HL-60 (cell line): ENCODE measurements around the gene PRADC1.

ENCODE experiments used
- DNase-seq, 2 experiments: peaks; one replicate each; pipeline ENCODE4 v3.0.0-alpha.2; 2010 to 2020; ENCODE audit warnings: low read depth in 1 of 2, low spot score in 1 of 2
- H3K27ac ChIP-seq: fragments of 250-450 bp; sonication (Bioruptor Pico); replicated peaks from 2 replicates; pipeline ENCODE4 v1.5.1; 2020; ENCODE audit warnings: mild to moderate bottlenecking, moderate library complexity
- H3K27me3 ChIP-seq: fragments of 250-450 bp; sonication (Bioruptor Pico); 2 replicates; pipeline ENCODE4 v1.5.1; 2021; ENCODE audit warnings: mild to moderate bottlenecking, moderate library complexity; ENCODE audit not compliant: insufficient read depth, poor library complexity, severe bottlenecking
- H3K4me3 ChIP-seq: replicated peaks from 2 replicates; pipeline ENCODE4 v1.5.1; 2011; ENCODE audit warnings: mild to moderate bottlenecking, control low read depth, low read length; ENCODE audit not compliant: insufficient read depth
- CTCF ChIP-seq: IDR thresholded peaks from one replicate; pipeline ENCODE4 v1.5.1; 2011; ENCODE audit warnings: low read length, control low read depth, inconsistent platforms; ENCODE audit not compliant: insufficient read depth
- GABPA ChIP-seq: IDR thresholded peaks from 2 replicates; pipeline ENCODE4 v1.6.1; 2012; ENCODE audit warnings: low read depth
- POLR2AphosphoS5 ChIP-seq: IDR thresholded peaks from 2 replicates; pipeline ENCODE4 v1.6.1; 2012; ENCODE audit warnings: low read depth
- SPI1 ChIP-seq: IDR thresholded peaks from 2 replicates; pipeline ENCODE4 v1.6.1; 2012; ENCODE audit warnings: low read depth, mild to moderate bottlenecking, borderline replicate concordance
- TF ChIP-seq, protein P1 (sequence below): IDR thresholded peaks from 2 replicates; pipeline ENCODE4 v1.6.1; 2012; ENCODE audit warnings: low read depth; ENCODE audit not compliant: insufficient replicate concordance

Gene PRADC1

DNA sequence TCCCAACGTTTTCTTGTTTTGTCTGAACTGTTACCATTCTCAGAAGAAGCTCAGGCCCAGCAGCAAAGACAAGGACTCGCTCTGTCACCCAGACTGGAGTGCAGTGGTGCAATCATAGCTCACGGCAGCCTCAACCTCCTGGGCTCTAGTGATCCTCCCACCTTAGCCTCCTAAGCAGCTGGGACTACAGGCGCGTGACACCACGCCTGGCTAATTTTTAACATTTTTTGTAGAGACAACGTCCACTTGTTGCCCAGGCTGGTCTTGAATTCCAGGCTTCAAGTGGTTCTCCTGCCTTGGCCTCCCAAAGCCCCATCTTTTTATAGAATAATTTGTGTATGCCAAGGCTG, 21.0 kb downstream of the PRADC1 start:
- no peak for TF ChIP-seq GABPA
- TF ChIP-seq, protein P1, sequence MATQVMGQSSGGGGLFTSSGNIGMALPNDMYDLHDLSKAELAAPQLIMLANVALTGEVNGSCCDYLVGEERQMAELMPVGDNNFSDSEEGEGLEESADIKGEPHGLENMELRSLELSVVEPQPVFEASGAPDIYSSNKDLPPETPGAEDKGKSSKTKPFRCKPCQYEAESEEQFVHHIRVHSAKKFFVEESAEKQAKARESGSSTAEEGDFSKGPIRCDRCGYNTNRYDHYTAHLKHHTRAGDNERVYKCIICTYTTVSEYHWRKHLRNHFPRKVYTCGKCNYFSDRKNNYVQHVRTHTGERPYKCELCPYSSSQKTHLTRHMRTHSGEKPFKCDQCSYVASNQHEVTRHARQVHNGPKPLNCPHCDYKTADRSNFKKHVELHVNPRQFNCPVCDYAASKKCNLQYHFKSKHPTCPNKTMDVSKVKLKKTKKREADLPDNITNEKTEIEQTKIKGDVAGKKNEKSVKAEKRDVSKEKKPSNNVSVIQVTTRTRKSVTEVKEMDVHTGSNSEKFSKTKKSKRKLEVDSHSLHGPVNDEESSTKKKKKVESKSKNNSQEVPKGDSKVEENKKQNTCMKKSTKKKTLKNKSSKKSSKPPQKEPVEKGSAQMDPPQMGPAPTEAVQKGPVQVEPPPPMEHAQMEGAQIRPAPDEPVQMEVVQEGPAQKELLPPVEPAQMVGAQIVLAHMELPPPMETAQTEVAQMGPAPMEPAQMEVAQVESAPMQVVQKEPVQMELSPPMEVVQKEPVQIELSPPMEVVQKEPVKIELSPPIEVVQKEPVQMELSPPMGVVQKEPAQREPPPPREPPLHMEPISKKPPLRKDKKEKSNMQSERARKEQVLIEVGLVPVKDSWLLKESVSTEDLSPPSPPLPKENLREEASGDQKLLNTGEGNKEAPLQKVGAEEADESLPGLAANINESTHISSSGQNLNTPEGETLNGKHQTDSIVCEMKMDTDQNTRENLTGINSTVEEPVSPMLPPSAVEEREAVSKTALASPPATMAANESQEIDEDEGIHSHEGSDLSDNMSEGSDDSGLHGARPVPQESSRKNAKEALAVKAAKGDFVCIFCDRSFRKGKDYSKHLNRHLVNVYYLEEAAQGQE, result no peak
- TF ChIP-seq SPI1, result no peak
- no peak for TF ChIP-seq CTCF
- TF ChIP-seq POLR2AphosphoS5, result no peak
- no peak overlapping the region for H3K27ac ChIP-seq
- no peak for DNase-seq
- no peaks in the 10 kb centered on the region for H3K27me3 ChIP-seq
- H3K4me3 ChIP-seq, result no peak overlapping the region

DNA sequence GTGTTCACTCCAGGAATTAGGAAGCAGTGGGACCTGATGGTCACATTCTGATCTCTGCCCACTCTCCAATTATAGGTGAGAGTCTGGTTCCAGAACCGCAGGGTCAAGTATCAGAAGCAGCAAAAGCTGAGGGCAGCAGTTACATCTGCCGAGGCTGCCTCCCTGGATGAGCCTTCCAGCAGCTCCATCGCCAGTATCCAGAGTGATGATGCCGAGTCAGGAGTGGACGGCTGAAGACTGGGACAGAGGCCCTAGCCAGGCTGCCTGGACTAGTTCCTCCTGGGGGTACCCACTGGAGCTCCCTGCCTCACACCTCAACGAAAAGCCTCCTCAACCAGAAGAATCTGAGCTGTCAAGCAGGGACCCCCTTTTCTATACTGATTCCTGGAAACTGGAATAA, 22.3 kb downstream of the PRADC1 start:
- no peak for DNase-seq
- Histone ChIP-seq H3K27ac (no peak overlapping the region), H3K27me3 (no peaks in the 10 kb centered on the region), H3K4me3 (no peak overlapping the region)
- TF ChIP-seq CTCF (no peak), SPI1 (no peak)

DNA sequence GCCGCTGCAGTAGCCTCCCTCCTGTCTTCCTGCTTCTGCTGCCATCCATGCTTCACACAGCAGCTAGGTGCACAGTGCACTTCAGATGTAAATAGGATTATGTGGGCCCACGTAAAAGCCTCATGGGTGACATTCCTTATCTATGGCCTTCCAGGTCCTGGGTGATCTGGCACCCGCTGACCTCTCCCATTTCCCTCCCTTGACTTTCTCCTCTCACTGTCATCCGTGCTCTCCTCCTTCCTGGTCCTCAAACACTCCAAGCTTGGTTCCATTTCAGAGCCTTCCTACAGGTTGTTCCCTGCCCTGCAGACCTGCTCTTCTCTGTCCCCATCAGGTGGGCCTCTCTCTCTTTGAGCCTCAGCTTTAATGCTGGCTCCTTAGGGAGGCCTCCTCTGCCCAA, 23.0 kb downstream of the PRADC1 start:
- DNase-seq, result no peak
- Histone ChIP-seq H3K27me3 (peaks cover under 1% of the 10 kb centered on the region), H3K27ac (no peak overlapping the region), H3K4me3 (no peak overlapping the region)
- TF ChIP-seq SPI1 (no peak), GABPA (no peak), POLR2AphosphoS5 (no peak), CTCF (no peak)
- TF ChIP-seq, protein P1, result no peak

DNA sequence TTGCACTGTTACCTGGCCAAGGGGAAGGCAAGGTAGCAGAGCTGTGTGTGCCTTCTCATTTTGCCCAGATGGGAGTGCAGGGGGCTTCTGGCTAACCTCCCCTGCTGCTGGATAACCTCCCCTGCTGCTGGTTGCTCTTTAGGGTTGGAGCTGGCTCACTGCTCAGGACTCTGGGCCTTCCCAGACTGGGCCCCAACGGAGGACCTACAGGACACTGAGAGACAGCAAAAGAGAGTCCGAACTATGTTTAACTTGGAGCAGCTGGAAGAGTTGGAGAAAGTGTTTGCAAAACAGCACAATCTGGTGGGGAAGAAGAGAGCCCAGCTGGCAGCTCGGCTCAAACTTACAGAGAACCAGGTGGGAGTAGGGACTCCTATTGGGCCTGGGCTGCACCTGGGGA, 24.8 kb downstream of the PRADC1 start:
- DNase-seq, result no peak
- TF ChIP-seq POLR2AphosphoS5 (no peak), GABPA (no peak), SPI1 (no peak), CTCF (no peak)
- TF ChIP-seq, protein P1, result no peak
- Histone ChIP-seq H3K27me3 (peaks cover 9% of the 10 kb centered on the region), H3K4me3 (no peak overlapping the region), H3K27ac (no peak overlapping the region)
